Astrocyte (in vitro differentiated cells and primary cell): ENCODE measurements around the gene IL1R2.

ENCODE experiments used
- EZH2 ChIP-seq: IDR thresholded peaks from 2 replicates; pipeline ENCODE4 v1.6.1; 2012; ENCODE audit warnings: mild to moderate bottlenecking, low read length, inconsistent platforms; ENCODE audit not compliant: insufficient read depth
- TF ChIP-seq, protein P1 (sequence below): IDR thresholded peaks from 2 replicates; pipeline ENCODE4 v1.5.1; 2011; ENCODE audit warnings: low read depth, mild to moderate bottlenecking, inconsistent platforms, low read length, moderate library complexity; ENCODE audit not compliant: insufficient read depth

DNA sequence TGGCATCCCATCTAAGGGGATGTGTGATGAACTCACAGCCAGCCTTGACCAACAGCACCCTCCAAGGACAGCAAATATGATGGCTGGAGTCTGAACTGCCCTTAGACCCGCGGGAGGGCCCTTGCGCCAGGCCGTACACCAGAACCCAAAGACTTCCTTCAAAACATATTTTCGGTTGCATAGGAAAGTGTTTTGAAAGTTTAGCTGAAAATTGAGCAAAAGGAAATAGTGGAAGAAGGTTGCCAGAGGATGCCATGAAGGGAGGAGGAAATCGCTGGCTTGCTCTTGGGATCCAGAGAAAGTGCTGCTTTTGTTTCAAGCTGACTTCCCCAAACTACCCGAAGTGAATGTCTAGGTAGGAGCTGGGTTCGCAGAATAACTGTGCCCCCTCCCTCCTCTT lies 61.3 kb downstream of the IL1R2 start:
- TF ChIP-seq, protein P1, sequence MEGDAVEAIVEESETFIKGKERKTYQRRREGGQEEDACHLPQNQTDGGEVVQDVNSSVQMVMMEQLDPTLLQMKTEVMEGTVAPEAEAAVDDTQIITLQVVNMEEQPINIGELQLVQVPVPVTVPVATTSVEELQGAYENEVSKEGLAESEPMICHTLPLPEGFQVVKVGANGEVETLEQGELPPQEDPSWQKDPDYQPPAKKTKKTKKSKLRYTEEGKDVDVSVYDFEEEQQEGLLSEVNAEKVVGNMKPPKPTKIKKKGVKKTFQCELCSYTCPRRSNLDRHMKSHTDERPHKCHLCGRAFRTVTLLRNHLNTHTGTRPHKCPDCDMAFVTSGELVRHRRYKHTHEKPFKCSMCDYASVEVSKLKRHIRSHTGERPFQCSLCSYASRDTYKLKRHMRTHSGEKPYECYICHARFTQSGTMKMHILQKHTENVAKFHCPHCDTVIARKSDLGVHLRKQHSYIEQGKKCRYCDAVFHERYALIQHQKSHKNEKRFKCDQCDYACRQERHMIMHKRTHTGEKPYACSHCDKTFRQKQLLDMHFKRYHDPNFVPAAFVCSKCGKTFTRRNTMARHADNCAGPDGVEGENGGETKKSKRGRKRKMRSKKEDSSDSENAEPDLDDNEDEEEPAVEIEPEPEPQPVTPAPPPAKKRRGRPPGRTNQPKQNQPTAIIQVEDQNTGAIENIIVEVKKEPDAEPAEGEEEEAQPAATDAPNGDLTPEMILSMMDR, result no peak
- no peak for TF ChIP-seq EZH2
